Esophagus muscularis mucosa (tissue), 4 donors: ENCODE measurements around the gene SEMA7A. TPM values are rescaled to one million over a fixed set of nuclear protein-coding genes. Genes with fewer than 3 reads are reported as not detected.
"Not testable (repeated sequence)": the region's sequence is repeated elsewhere in the genome, so short reads cannot be mapped to it uniquely, and the experiment has no call there.

ENCODE experiments used
- DNase-seq: peaks from one replicate; pipeline ENCODE4 v3.0.0-alpha.2; 2017; ENCODE audit errors: extremely low spot score
- H3K27ac ChIP-seq, 4 donors: fragments of 200-600 bp; sonication (generic); replicated peaks in 1 of 4; 1 replicate in 3 of 4; 2 replicates in 1 of 4; pipeline ENCODE4 v1.5.1; 2016 to 2019; ENCODE audit warnings: mild to moderate bottlenecking in 1 of 4
- H3K27me3 ChIP-seq, 4 donors: fragments of 200-600 bp; sonication (generic); one replicate each; pipeline versions ENCODE4 v1.5.1 to v1.6.0; 2016 to 2019
- H3K36me3 ChIP-seq, 4 donors: fragments of 200-600 bp; sonication (generic); one replicate each; pipeline ENCODE4 v1.5.1; 2016 to 2019
- H3K4me1 ChIP-seq, 4 donors: fragments of 200-600 bp; sonication (generic); one replicate each; pipeline ENCODE4 v1.5.1; 2016 to 2019
- H3K4me3 ChIP-seq, 4 donors: fragments of 200-600 bp; sonication (generic); 1 replicate in 2 of 4; 2 replicates in 2 of 4; pipeline ENCODE4 v1.5.1; 2016 to 2019; ENCODE audit warnings: mild to moderate bottlenecking in 4 of 4, moderate library complexity in 1 of 4
- H3K9me3 ChIP-seq, 4 donors: fragments of 200-600 bp; sonication (generic); 1 replicate in 3 of 4; 2 replicates in 1 of 4; pipeline ENCODE4 v1.5.1; 2016 to 2019
- EP300 ChIP-seq: sonication (generic); formaldehyde crosslinking; IDR thresholded peaks from one replicate; pipeline ENCODE4 v1.6.1; 2017; ENCODE audit warnings: antibody characterized with exemption
- POLR2A ChIP-seq: fragments of 450-650 bp; IDR thresholded peaks from one replicate; pipeline ENCODE4 v1.6.1; 2017; ENCODE audit warnings: antibody characterized with exemption, moderate library complexity, mild to moderate bottlenecking, low read depth
- POLR2AphosphoS5 ChIP-seq, 2 donors: sonication (generic); formaldehyde crosslinking; IDR thresholded peaks; one replicate each; pipeline ENCODE4 v1.6.1; 2017; ENCODE audit warnings: antibody characterized with exemption in 2 of 2
- WGBS: methylation state at CpG from one replicate; pipeline ENCODE4 v1.1.5; 2018; 5-methylcytosine and 5-hydroxymethylcytosine counted together
- intact Hi-C: fragments of 100-400 bp; cut with DNase I; formaldehyde crosslinking; loops from one replicate; pipeline ENCODE4 v1.15.1; 2023
- total RNA-seq, 4 donors: library from RNA; depleted of rRNA; stranded (reverse); fragments of >200 nt; gene quantifications; one replicate each; pipeline versions ENCODE4 v1.1.0 to v1.2.1, GENCODE V29; 2016
- TF ChIP-seq, protein P1 (sequence below), 3 experiments: fragments of 200-600 bp in 2 of 3; fragments of 450-650 bp in 1 of 3; sonication (generic) in 2 of 3; IDR thresholded peaks; one replicate each; pipeline ENCODE4 v1.5.1; 2017 to 2019; ENCODE audit warnings: antibody characterized with exemption in 3 of 3, mild to moderate bottlenecking in 2 of 3, moderate library complexity in 1 of 3

SEMA7A gene
- 1 to 10 TPM; 1.2 to 4.1 (median 2.7) TPM for total RNA-seq

GRCh38 chr15:74433592-74434262 is at the start of gene SEMA7A:
Gene SEMA7A, minus strand, starts transcription at chr15:74433958. Its CDS starts 40 bp downstream, at chr15:74433918.
- Histone ChIP-seq H3K4me3 (peak within 1 kb of the TSS; percentile 68 to 83 (median 74)), H3K36me3 (no peaks in the 10 kb centered on the region), H3K27me3 (peaks cover 0 to 47% (median 19%) of the 10 kb centered on the region in 4 donors), H3K27ac (peak within 1 kb of the TSS; percentile 58 to 75 (median 61)), H3K9me3 (no peaks in the 10 kb centered on the region), H3K4me1 (peaks cover 11 to 35% (median 27%) of the 10 kb centered on the region in 4 donors)
- DNase-seq = peak; percentile 96
- TF ChIP-seq, protein P1, sequence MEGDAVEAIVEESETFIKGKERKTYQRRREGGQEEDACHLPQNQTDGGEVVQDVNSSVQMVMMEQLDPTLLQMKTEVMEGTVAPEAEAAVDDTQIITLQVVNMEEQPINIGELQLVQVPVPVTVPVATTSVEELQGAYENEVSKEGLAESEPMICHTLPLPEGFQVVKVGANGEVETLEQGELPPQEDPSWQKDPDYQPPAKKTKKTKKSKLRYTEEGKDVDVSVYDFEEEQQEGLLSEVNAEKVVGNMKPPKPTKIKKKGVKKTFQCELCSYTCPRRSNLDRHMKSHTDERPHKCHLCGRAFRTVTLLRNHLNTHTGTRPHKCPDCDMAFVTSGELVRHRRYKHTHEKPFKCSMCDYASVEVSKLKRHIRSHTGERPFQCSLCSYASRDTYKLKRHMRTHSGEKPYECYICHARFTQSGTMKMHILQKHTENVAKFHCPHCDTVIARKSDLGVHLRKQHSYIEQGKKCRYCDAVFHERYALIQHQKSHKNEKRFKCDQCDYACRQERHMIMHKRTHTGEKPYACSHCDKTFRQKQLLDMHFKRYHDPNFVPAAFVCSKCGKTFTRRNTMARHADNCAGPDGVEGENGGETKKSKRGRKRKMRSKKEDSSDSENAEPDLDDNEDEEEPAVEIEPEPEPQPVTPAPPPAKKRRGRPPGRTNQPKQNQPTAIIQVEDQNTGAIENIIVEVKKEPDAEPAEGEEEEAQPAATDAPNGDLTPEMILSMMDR (IDR thresholded peaks at IDR 0.05) = peak in 1 of 3 experiments; percentile 14
- TF ChIP-seq POLR2A = no peak
- TF ChIP-seq POLR2AphosphoS5 (IDR thresholded peaks at IDR 0.05) = peak; percentile 64 to 67
- 0% methylated on average over 20 of the region's 75 CpGs for WGBS
- intact Hi-C loops = no loop called here

- no peaks in the 10 kb centered on the region for H3K27me3 ChIP-seq
- no peaks in the 10 kb centered on the region for H3K9me3 ChIP-seq
- no peak overlapping the region for H3K27ac ChIP-seq
- H3K4me1 ChIP-seq = no peaks in the 10 kb centered on the region
- WGBS = 65% methylated on average over 3 of the region's 3 CpGs
- intact Hi-C loops = no loop called here
- H3K36me3 ChIP-seq = peaks cover 0 to 12% (median 2%) of the 10 kb centered on the region in 4 donors
- no peak overlapping the region for H3K4me3 ChIP-seq
- DNase-seq = no peak
- TF ChIP-seq, protein P1 (IDR thresholded peaks at IDR 0.05) = no peak
- TF ChIP-seq EP300 (no peak), POLR2AphosphoS5 (IDR thresholded peaks at IDR 0.05) (no peak), POLR2A (no peak)
These were observed 48.9 kb upstream of the SEMA7A start for GRCh38 chr15:74482661-74483060.

GRCh38 chr15:74480364-74480763 is 46.6 kb upstream of the SEMA7A start:
- H3K9me3 ChIP-seq, intact Hi-C loops: not testable (repeated sequence)

DNA sequence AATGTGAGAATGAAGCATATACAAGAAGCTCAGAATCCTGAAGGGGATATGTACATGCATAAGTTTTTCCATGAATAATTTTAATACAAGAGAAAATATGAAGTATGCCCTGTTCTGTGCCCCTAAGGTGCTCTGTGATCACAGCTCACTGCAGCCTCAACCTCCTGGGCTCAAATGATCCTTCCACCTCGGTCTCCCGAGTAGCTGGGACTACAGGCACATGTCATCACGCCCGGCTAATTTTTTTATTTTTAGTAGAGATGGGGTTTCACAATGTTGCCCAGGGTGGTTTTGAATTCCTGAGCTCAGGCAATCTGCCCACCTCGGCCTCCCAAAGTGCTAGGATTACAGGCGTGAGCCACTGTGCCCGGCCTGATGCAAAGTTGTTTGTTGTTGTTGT is 37.9 kb upstream of the SEMA7A start:
- H3K4me1 ChIP-seq, H3K27me3 ChIP-seq, H3K4me3 ChIP-seq, intact Hi-C loops, H3K9me3 ChIP-seq, DNase-seq, H3K27ac ChIP-seq: not testable (repeated sequence)
- peaks cover 0 to 21% (median 0%) of the 10 kb centered on the region in 4 donors for H3K36me3 ChIP-seq
- 89% methylated on average over 7 of the region's 7 CpGs for WGBS

More at GRCh38 chr15:74480364-74480763, 46.6 kb upstream of the SEMA7A start:
- not testable (repeated sequence) for DNase-seq, H3K4me3 ChIP-seq, H3K27ac ChIP-seq, H3K4me1 ChIP-seq, H3K27me3 ChIP-seq
- WGBS = no CpG with 5 or more reads among the region's 27 CpGs
- H3K36me3 ChIP-seq = peaks cover 0 to 12% (median 2%) of the 10 kb centered on the region in 4 donors

DNA sequence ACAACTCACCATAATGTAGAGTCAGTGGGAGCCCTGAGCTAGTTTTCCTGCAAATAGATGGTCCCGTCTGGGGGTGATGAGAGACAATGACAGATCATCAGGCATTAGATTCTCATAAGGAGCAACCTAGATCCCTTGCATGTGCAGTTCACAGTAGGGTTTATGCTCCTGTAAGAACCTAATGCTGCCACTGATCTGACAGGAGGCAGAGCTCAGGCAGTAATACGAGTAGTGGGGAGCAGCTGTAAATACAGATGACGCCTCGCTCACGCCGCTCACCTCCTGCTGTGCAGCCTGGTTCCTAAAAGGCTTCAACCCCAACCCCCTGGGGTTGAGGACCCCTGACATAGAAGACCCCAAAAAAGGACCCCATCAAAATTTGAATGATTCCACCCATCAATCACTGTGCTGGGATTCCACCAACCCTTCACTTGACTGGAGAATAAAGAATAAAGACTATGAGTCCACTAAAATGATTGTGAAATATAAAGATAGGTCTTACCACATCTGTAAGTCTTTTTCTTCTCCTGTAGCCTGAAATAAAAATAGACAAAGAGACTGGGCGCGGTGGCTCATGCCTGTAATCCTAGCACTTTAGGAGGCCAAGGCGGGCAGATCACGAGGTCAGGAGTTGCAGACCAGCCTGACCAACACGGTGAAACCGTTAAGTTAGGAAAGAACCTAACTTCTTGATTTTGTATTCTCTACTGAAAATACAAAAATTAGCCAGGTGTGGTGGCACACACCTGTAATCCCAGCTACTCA is 37.1 kb upstream of the SEMA7A start:
- WGBS = 87% methylated on average over 12 of the region's 12 CpGs
- no peaks in the 10 kb centered on the region for H3K4me1 ChIP-seq
- H3K4me3 ChIP-seq = no peak overlapping the region
- no peaks in the 10 kb centered on the region for H3K9me3 ChIP-seq
- peaks cover 0 to 21% (median 0%) of the 10 kb centered on the region in 4 donors for H3K36me3 ChIP-seq
- TF ChIP-seq EP300 (no peak), POLR2AphosphoS5 (IDR thresholded peaks at IDR 0.05) (no peak), POLR2A (no peak)
- TF ChIP-seq, protein P1 (IDR thresholded peaks at IDR 0.05) = no peak
- H3K27me3 ChIP-seq = no peaks in the 10 kb centered on the region
- intact Hi-C loops = no loop called here
- DNase-seq = no peak
- no peak overlapping the region for H3K27ac ChIP-seq
